HepG2 (cell line): ENCODE results near the gene NRSN2. TPM values are rescaled to one million over a fixed set of nuclear protein-coding genes. Genes with fewer than 3 reads are reported as not detected.
A peak's percentile ranks its signal among the peaks of the same experiment; 100 is the strongest.

Experiments used
- CBFB ChIP-seq: sonication (generic); formaldehyde crosslinking; IDR thresholded peaks from 2 replicates; pipeline ENCODE4 v1.4.0; 2020; ENCODE audit warnings: missing genetic modification reagents
- CERS6 ChIP-seq: sonication (generic); formaldehyde crosslinking; IDR thresholded peaks from 2 replicates; pipeline ENCODE4 v1.5.0; 2020; ENCODE audit warnings: missing genetic modification reagents
- HMG20A ChIP-seq: IDR thresholded peaks from 2 replicates; pipeline ENCODE4 v1.6.1; 2016; ENCODE audit warnings: borderline replicate concordance
- KDM2A ChIP-seq: sonication (generic); formaldehyde crosslinking; IDR thresholded peaks from 2 replicates; pipeline ENCODE4 v1.4.0; 2020; ENCODE audit warnings: low read depth, missing genetic modification reagents, borderline replicate concordance
- MAZ ChIP-seq, 2 experiments: sonication (generic) in 1 of 2; formaldehyde crosslinking in 1 of 2; IDR thresholded peaks; 2 replicates each; pipeline versions ENCODE4 v1.5.0 to v1.6.1; 2012 to 2020; ENCODE audit warnings: low read depth in 2 of 2, mild to moderate bottlenecking in 2 of 2, borderline replicate concordance in 1 of 2, improper control_type of control experiment in 1 of 2, low read length in 1 of 2, missing genetic modification reagents in 1 of 2, moderate library complexity in 1 of 2
- MEIS1 ChIP-seq: sonication (generic); formaldehyde crosslinking; IDR thresholded peaks from 2 replicates; pipeline ENCODE4 v1.9.0; 2021; ENCODE audit warnings: mild to moderate bottlenecking, missing genetic modification reagents, moderate library complexity, borderline replicate concordance
- MXD1 ChIP-seq: sonication (generic); formaldehyde crosslinking; IDR thresholded peaks from 2 replicates; pipeline ENCODE4 v1.4.0; 2020; ENCODE audit warnings: mild to moderate bottlenecking, missing genetic modification reagents
- NKX3-1 ChIP-seq: sonication (generic); formaldehyde crosslinking; IDR thresholded peaks from 2 replicates; pipeline ENCODE4 v1.5.0; 2020; ENCODE audit warnings: missing genetic modification reagents
- SRSF9 ChIP-seq: fragments of 200-400 bp; formaldehyde crosslinking; IDR thresholded peaks from 2 replicates; pipeline ENCODE4 v1.6.1; 2018; ENCODE audit warnings: borderline replicate concordance, mild to moderate bottlenecking, low read depth, low read length; ENCODE audit not compliant: insufficient read depth, poor library complexity, severe bottlenecking
- SSRP1 ChIP-seq: IDR thresholded peaks from 2 replicates; pipeline ENCODE4 v1.6.1; 2016; ENCODE audit warnings: control low read depth
- SUZ12 ChIP-seq: fragments of 150-350 bp; IDR thresholded peaks from 2 replicates; pipeline ENCODE4 v1.6.1; 2014; ENCODE audit warnings: low read depth, low read length
- ZFP91 ChIP-seq: sonication (generic); formaldehyde crosslinking; IDR thresholded peaks from 2 replicates; pipeline ENCODE4 v1.9.0; 2022; ENCODE audit warnings: missing genetic modification reagents, mild to moderate bottlenecking, borderline replicate concordance
- ZHX1 ChIP-seq: sonication (generic); formaldehyde crosslinking; IDR thresholded peaks from 2 replicates; pipeline ENCODE4 v1.8.1; 2022; ENCODE audit warnings: low read depth, mild to moderate bottlenecking, missing genetic modification reagents
- ZNF251 ChIP-seq: sonication (generic); formaldehyde crosslinking; IDR thresholded peaks from 2 replicates; pipeline ENCODE4 v1.9.0; 2021; ENCODE audit warnings: mild to moderate bottlenecking, missing genetic modification reagents
- ZNF264 ChIP-seq: sonication (generic); formaldehyde crosslinking; IDR thresholded peaks from 2 replicates; pipeline ENCODE4 v1.4.0; 2020; ENCODE audit warnings: missing genetic modification reagents
- ZNF281 ChIP-seq: sonication (generic); formaldehyde crosslinking; IDR thresholded peaks from 2 replicates; pipeline ENCODE4 v1.4.0; 2020; ENCODE audit warnings: missing genetic modification reagents, borderline replicate concordance
- ZNF572 ChIP-seq: sonication (generic); formaldehyde crosslinking; IDR thresholded peaks from 2 replicates; pipeline ENCODE4 v1.5.1; 2020; ENCODE audit warnings: mild to moderate bottlenecking, missing genetic modification reagents
- ZNF652 ChIP-seq: IDR thresholded peaks from 2 replicates; pipeline ENCODE4 v1.6.1; 2016; ENCODE audit warnings: low read depth, borderline replicate concordance
- ZNF782 ChIP-seq: sonication (generic); formaldehyde crosslinking; IDR thresholded peaks from 2 replicates; pipeline ENCODE4 v1.4.0; 2020; ENCODE audit warnings: missing genetic modification reagents, mild to moderate bottlenecking, borderline replicate concordance
- polyA plus RNA-seq, 8 experiments: library from polyadenylated mRNA; depleted of rRNA in 3 of 8; stranded (reverse) in 7 of 8; unstranded in 1 of 8; fragments of >200 nt; fragmentation: Illumina TruSeq in 4 of 8; extraction: Trizol in 4 of 8; gene quantifications; 2 replicates each; pipeline versions ENCODE4 v1.2.1 to v1.2.3, GENCODE V29; 2011 to 2016; ENCODE audit warnings: low read depth in 4 of 8, missing spikeins in 1 of 8, mixed read lengths in 1 of 8; ENCODE audit not compliant: insufficient read depth in 1 of 8
- total RNA-seq, 5 experiments: library from RNA; depleted of rRNA; stranded (reverse); fragments of >200 nt; fragmentation: Illumina TruSeq; extraction: Trizol; gene quantifications; 2 replicates each; pipeline ENCODE4 v1.2.3, GENCODE V29; 2016; ENCODE audit warnings: low read depth in 1 of 5

The NRSN2 gene
- total and polyA plus RNA-seq, 2 of the 13 experiments (the other 11 are each of a cell fraction or from before 2014, with no cell fraction given), result 32.3 to 49.4 TPM

- TF ChIP-seq ZNF281 (CRISPR knock-in tag) (peak; percentile 91), SSRP1 (CRISPR knock-in tag) (peak; percentile 67; the same call in 1 of the 2 replicates), SRSF9 (no peak), ZNF652 (CRISPR knock-in tag) (peak; percentile 62), MEIS1 (CRISPR knock-in tag) (peak; percentile 96; the same call in 1 of the 2 replicates), ZNF782 (CRISPR knock-in tag) (peak; percentile 58; the same call in 1 of the 2 replicates), MXD1 (CRISPR knock-in tag) (no peak; the same call in 1 of the 2 replicates), NKX3-1 (CRISPR knock-in tag) (peak; percentile 82; the same call in 1 of the 2 replicates), ZNF264 (CRISPR knock-in tag) (peak; percentile 98), ZNF251 (CRISPR knock-in tag) (no peak), HMG20A (CRISPR knock-in tag) (peak; percentile 92; the same call in 1 of the 2 replicates), SUZ12 (no peak), KDM2A (peak; percentile 76), MAZ (IDR thresholded peaks at IDR 0.05; ENCODE audit: borderline replicate concordance, low read depth, low read length) (no peak), MAZ (CRISPR knock-in tag; IDR thresholded peaks at IDR 0.05; ENCODE audit: low read depth) (peak; percentile 75), ZNF572 (CRISPR knock-in tag) (no peak), ZHX1 (CRISPR knock-in tag) (0 out of 2 replicates have a peak, but pooled peaks have one; percentile 70), CBFB (CRISPR knock-in tag) (peak; percentile 88), ZFP91 (CRISPR knock-in tag) (peak; percentile 94), CERS6 (CRISPR knock-in tag) (no peak)
Observed at GRCh38 chr20:396619-397431, 49.9 kb downstream of the NRSN2 start (continued).
